K562 (cell line): ENCODE measurements around the gene RBX1. TPM values are rescaled to one million over a fixed set of nuclear protein-coding genes. Genes with fewer than 3 reads are reported as not detected.
A peak's percentile ranks its signal among the peaks of the same experiment; 100 is the strongest.

ENCODE experiments used
- BRCA1 ChIP-seq, 2 experiments: fragments of 450-650 bp in 1 of 2; sonication (generic) in 1 of 2; formaldehyde crosslinking in 1 of 2; IDR thresholded peaks; 2 replicates each; pipeline versions ENCODE4 v1.5.0 to v1.6.1; 2017 to 2020; ENCODE audit warnings: mild to moderate bottlenecking in 1 of 2, missing genetic modification reagents in 1 of 2
- CHD1 ChIP-seq: fragments of 200-600 bp; sonication (generic); IDR thresholded peaks from one replicate; pipeline ENCODE4 v1.6.1; 2012; ENCODE audit warnings: mild to moderate bottlenecking, moderate library complexity, low read length, inconsistent platforms
- ELF4 ChIP-seq: fragments of 450-650 bp; formaldehyde crosslinking; IDR thresholded peaks from 2 replicates; pipeline ENCODE4 v1.4.0; 2022; ENCODE audit warnings: missing genetic modification characterization
- ETS1 ChIP-seq: conservative IDR thresholded peaks from 2 replicates; pipeline ENCODE4 v1.6.1; 2011; ENCODE audit warnings: low read depth, mild to moderate bottlenecking, low read length; ENCODE audit not compliant: control insufficient read depth
- FIP1L1 ChIP-seq: fragments of 200-400 bp; formaldehyde crosslinking; IDR thresholded peaks from 2 replicates; pipeline ENCODE4 v1.6.1; 2018; ENCODE audit warnings: mild to moderate bottlenecking, low read depth, low read length; ENCODE audit not compliant: poor library complexity, severe bottlenecking
- FOXK2 ChIP-seq, 2 experiments: fragments of 450-650 bp; IDR thresholded peaks in 1 of 2; conservative IDR thresholded peaks in 1 of 2; 2 replicates each; pipeline ENCODE4 v1.6.1; 2016; ENCODE audit warnings: low read depth in 2 of 2, mild to moderate bottlenecking in 1 of 2
- GTF2A2 ChIP-seq: IDR thresholded peaks from 2 replicates; pipeline ENCODE4 v1.6.1; 2016; ENCODE audit warnings: mild to moderate bottlenecking, missing genetic modification characterization, missing compliant biosample characterization
- GTF2E2 ChIP-seq: fragments of 200-800 bp; sonication (Bioruptor generic); IDR thresholded peaks from 2 replicates; pipeline ENCODE4 v1.6.1; 2016; ENCODE audit warnings: missing genetic modification characterization, missing compliant biosample characterization
- HNRNPH1 ChIP-seq: fragments of 200-400 bp; formaldehyde crosslinking; optimal IDR thresholded peaks from 2 replicates; pipeline ENCODE3; 2017; ENCODE audit warnings: low read depth, mild to moderate bottlenecking, low read length, moderate library complexity
- HNRNPK ChIP-seq: fragments of 200-400 bp; formaldehyde crosslinking; IDR thresholded peaks from one replicate; pipeline ENCODE4 v1.6.1; 2018; ENCODE audit warnings: mild to moderate bottlenecking, low read depth, low read length; ENCODE audit not compliant: poor library complexity, severe bottlenecking
- ILK ChIP-seq: fragments of 450-650 bp; IDR thresholded peaks from 2 replicates; pipeline ENCODE4 v1.6.1; 2016; ENCODE audit warnings: missing genetic modification characterization, low read depth, mild to moderate bottlenecking, missing compliant biosample characterization, moderate library complexity, borderline replicate concordance
- MECOM ChIP-seq: fragments of 250-450 bp; sonication (Bioruptor Pico); IDR thresholded peaks from 2 replicates; pipeline ENCODE4 v1.8.0; 2022; ENCODE audit warnings: inconsistent platforms
- MNT ChIP-seq, 2 experiments: fragments of 450-650 bp; conservative IDR thresholded peaks; 2 replicates each; pipeline ENCODE4 v1.6.1; 2017; ENCODE audit warnings: mild to moderate bottlenecking in 2 of 2, moderate library complexity in 2 of 2
- POLR2AphosphoS5 ChIP-seq: IDR thresholded peaks from 2 replicates; pipeline ENCODE4 v1.6.1; 2011; ENCODE audit warnings: mild to moderate bottlenecking, low read depth, low read length, moderate library complexity; ENCODE audit not compliant: control insufficient read depth, insufficient read depth
- PTBP1 ChIP-seq: fragments of 200-400 bp; formaldehyde crosslinking; IDR thresholded peaks from 2 replicates; pipeline ENCODE4 v1.6.1; 2017; ENCODE audit warnings: low read depth, low read length
- RBM22 ChIP-seq: fragments of 200-400 bp; formaldehyde crosslinking; IDR thresholded peaks from 2 replicates; pipeline ENCODE4 v1.6.1; 2018; ENCODE audit warnings: low read length, low read depth; ENCODE audit not compliant: poor library complexity, severe bottlenecking
- RBM34 ChIP-seq: fragments of 200-400 bp; formaldehyde crosslinking; IDR thresholded peaks from 2 replicates; pipeline ENCODE4 v1.6.1; 2018; ENCODE audit warnings: low read length, borderline replicate concordance; ENCODE audit not compliant: insufficient read depth
- SP2 ChIP-seq: IDR thresholded peaks from 2 replicates; pipeline ENCODE4 v1.6.1; 2011; ENCODE audit warnings: mild to moderate bottlenecking, low read depth, low read length, moderate library complexity; ENCODE audit not compliant: poor library complexity, severe bottlenecking; ENCODE audit errors: extremely low read depth
- THRA ChIP-seq: fragments of 450-650 bp; IDR thresholded peaks from 2 replicates; pipeline ENCODE4 v1.6.1; 2017; ENCODE audit warnings: mild to moderate bottlenecking, moderate library complexity
- TRIM28 ChIP-seq: fragments of 450-650 bp; IDR thresholded peaks from 2 replicates; pipeline ENCODE4 v1.6.1; 2017
- ZNF316 ChIP-seq: fragments of 450-650 bp; IDR thresholded peaks from 2 replicates; pipeline ENCODE4 v1.6.1; 2016
- ZNF512 ChIP-seq: IDR thresholded peaks from 2 replicates; pipeline ENCODE4 v1.6.1; 2016; ENCODE audit warnings: missing genetic modification characterization, missing compliant biosample characterization
- polyA plus RNA-seq, 8 experiments: library from polyadenylated mRNA; depleted of rRNA in 4 of 8; stranded (reverse) in 5 of 8; unstranded in 3 of 8; fragments of >200 nt; fragmentation: Nextera tagmentation in 2 of 8; fragmentation: Illumina TruSeq in 1 of 8; extraction: Ambion mirVana in 2 of 8; extraction: Trizol in 1 of 8; gene quantifications; 2 replicates each; pipeline versions ENCODE4 v1.2.1 to v1.2.3, GENCODE V29; 2011 to 2014; ENCODE audit warnings: inconsistent platforms in 1 of 8, missing spikeins in 1 of 8
- total RNA-seq, 7 experiments: library from RNA; depleted of rRNA in 6 of 7; stranded (reverse); fragments of >200 nt in 6 of 7; fragmentation: Illumina TruSeq in 2 of 7; extraction: Trizol in 2 of 7; gene quantifications; 2 replicates each; pipeline versions ENCODE4 v1.2.1 to v1.2.3, GENCODE V29; 2011 to 2021; ENCODE audit warnings: low replicate concordance in 1 of 7

Gene RBX1
- total and polyA plus RNA-seq, 9 of the 15 experiments (the other 6 are each of a cell fraction or from before 2014, with no cell fraction given), result 44.0 to 259 (median 67.9) TPM

- no peak for TF ChIP-seq MECOM
- TF ChIP-seq MNT (conservative IDR thresholded peaks at IDR 0.05), result peak; percentile 76 to 80
- TF ChIP-seq BRCA1 (IDR thresholded peaks at IDR 0.05), result no peak
- TF ChIP-seq BRCA1 (CRISPR knock-in tag; IDR thresholded peaks at IDR 0.05), result no peak
- TF ChIP-seq ZNF512 (tag), result no peak
- TF ChIP-seq HNRNPH1, result no peak
- peak; percentile 78 to 80; a peak in 3 of 4 replicates for TF ChIP-seq FOXK2 (conservative IDR thresholded peaks at IDR 0.05 in 1 of 2, IDR thresholded peaks at IDR 0.05 in 1 of 2; ENCODE audit: low read depth in 2 of 2)
- TF ChIP-seq TRIM28, result no peak
- TF ChIP-seq GTF2E2 (tag), result peak; percentile 27; the same call in 1 of the 2 replicates
- TF ChIP-seq POLR2AphosphoS5, result peak; percentile 62; the same call in 1 of the 2 replicates
- no peak for TF ChIP-seq RBM22
- TF ChIP-seq ZNF316, result no peak
- TF ChIP-seq FIP1L1, result no peak
- TF ChIP-seq ELF4 (CRISPR knock-in tag), result no peak
- TF ChIP-seq HNRNPK, result peak; percentile 32
- peak; percentile 74 for TF ChIP-seq SP2
- no peak for TF ChIP-seq RBM34
- TF ChIP-seq GTF2A2 (tag), result no peak
- TF ChIP-seq THRA, result no peak
- no peak for TF ChIP-seq ETS1
- TF ChIP-seq PTBP1, result no peak
- no peak for TF ChIP-seq CHD1
- no peak for TF ChIP-seq ILK (tag)
These were observed at the start of gene RBX1 (continued) for GRCh38 chr22:40950962-40951794.
